Subcutaneous abdominal adipose tissue (tissue), 5 donors: Measurements from ENCODE around the gene MCRS1.

Experiments used
- H3K27ac ChIP-seq: one replicate; pipeline ENCODE4 v1.7.0; 2013; ENCODE audit warnings: low read depth, mild to moderate bottlenecking, inconsistent platforms, low read length, moderate library complexity
- H3K27me3 ChIP-seq, 5 donors: one replicate each; pipeline ENCODE4 v1.7.0; 2013; ENCODE audit warnings: low read length in 5 of 5, inconsistent platforms in 1 of 5; ENCODE audit not compliant: control insufficient read depth in 5 of 5, insufficient read depth in 4 of 5
- H3K36me3 ChIP-seq, 5 donors: one replicate each; pipeline ENCODE4 v1.7.0; 2013; ENCODE audit warnings: low read length in 5 of 5; ENCODE audit not compliant: control insufficient read depth in 5 of 5, insufficient read depth in 5 of 5
- H3K4me1 ChIP-seq, 5 donors: one replicate each; pipeline ENCODE4 v1.7.0; 2013; ENCODE audit warnings: low read length in 5 of 5, mild to moderate bottlenecking in 3 of 5, moderate library complexity in 1 of 5; ENCODE audit not compliant: control insufficient read depth in 5 of 5, insufficient read depth in 5 of 5
- H3K4me3 ChIP-seq, 5 donors: one replicate each; pipeline ENCODE4 v1.7.0; 2013; ENCODE audit warnings: low read length in 5 of 5, low read depth in 1 of 5
- H3K9ac ChIP-seq, 5 donors: one replicate each; pipeline ENCODE4 v1.7.0; 2013; ENCODE audit warnings: low read length in 5 of 5, mild to moderate bottlenecking in 4 of 5, moderate library complexity in 3 of 5
- H3K9me3 ChIP-seq, 5 donors: one replicate each; pipeline ENCODE4 v1.7.0; 2013; ENCODE audit warnings: low read length in 5 of 5; ENCODE audit not compliant: control insufficient read depth in 5 of 5
- donor health status: healthy.
- donor health status: healthy.
- donor health status: healthy.
- donor health status: healthy.
- donor health status: healthy.

The MCRS1 gene

DNA sequence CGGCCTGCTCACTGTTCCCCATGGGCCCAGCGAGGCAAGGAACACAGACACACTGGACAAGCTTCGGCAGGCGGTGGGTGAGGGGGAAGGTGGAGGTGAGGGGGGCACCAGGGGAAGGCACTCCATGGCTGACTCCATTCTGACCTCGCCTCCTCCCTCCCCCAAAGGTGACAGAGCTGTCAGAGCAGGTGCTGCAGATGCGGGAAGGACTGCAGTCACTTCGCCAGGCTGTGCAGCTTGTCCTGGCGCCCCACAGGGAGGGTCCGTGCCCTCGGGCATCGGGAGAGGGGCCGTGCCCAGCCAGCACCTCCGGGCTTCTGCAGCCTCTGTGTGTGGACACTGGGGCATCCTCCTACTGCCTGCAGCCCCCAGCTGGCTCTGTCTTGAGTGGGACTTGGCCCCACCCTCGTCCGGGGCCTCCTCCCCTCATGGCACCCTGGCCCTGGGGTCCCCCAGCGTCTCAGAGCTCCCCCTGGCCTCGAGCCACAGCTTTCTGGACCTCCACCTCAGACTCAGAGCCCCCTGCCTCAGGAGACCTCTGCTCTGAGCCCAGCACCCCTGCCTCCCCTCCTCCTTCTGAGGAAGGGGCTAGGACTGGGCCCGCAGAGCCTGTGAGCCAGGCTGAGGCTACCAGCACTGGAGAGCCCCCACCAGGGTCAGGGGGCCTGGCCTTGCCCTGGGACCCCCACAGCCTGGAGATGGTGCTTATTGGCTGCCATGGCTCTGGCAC lies 10.6 kb downstream of the MCRS1 start:
- H3K4me1 ChIP-seq, result peaks cover 0 to 2% (median 0%) of the 10 kb centered on the region in 5 donors
- no peak overlapping the region for H3K9ac ChIP-seq
- no peak overlapping the region for H3K27ac ChIP-seq
- H3K9me3 ChIP-seq, result no peaks in the 10 kb centered on the region
- H3K36me3 ChIP-seq, result peaks cover 0 to 68% (median 62%) of the 10 kb centered on the region in 5 donors
- H3K27me3 ChIP-seq, result no peaks in the 10 kb centered on the region
- no peak overlapping the region for H3K4me3 ChIP-seq

GRCh38 chr12:49556391-49557186 lies 11.4 kb downstream of the MCRS1 start:
- H3K36me3 ChIP-seq, result peaks cover 0 to 61% (median 55%) of the 10 kb centered on the region in 5 donors
- peaks cover 0 to 10% (median 0%) of the 10 kb centered on the region in 5 donors for H3K4me1 ChIP-seq
- no peaks in the 10 kb centered on the region for H3K27me3 ChIP-seq
- H3K9ac ChIP-seq, result no peak overlapping the region
- no peak overlapping the region for H3K27ac ChIP-seq
- no peaks in the 10 kb centered on the region for H3K9me3 ChIP-seq
- H3K4me3 ChIP-seq, result no peak overlapping the region

DNA sequence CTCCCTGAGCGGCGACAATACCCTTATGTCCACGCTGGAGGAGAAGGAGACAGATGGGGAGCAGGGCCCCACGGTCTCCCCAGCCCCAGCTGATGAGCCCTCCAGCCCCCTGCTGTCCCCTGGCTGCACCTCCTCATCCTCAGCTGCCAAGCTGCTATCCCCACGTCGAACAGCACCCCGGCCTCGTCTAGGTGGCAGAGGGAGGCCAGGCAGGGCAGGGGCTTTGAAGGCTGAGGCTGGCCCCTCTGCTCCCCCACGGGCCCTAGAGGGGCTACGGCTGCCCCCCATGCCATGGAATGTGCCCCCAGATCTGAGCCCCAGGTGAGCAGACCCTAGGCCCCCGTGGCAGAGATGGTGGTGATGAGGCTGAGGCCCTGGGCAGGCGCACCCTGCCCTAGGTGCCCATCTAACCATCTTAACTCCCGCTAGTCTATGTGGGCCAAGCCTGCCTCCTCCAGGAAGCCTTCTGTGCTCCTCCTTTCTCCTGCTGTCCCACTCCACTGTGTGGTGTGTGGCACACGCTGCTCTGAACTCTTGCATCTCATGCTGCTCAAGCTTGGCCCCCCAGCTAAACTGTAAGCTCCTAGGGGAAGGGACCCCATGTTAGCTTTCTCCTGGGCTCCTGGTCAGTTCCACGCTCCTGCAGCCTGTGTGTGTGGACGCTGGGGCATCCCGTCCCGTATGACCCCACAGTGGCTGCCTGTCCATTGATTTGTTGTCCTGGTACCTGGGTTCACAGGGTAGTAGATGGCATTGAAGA lies 12.1 kb downstream of the MCRS1 start:
- Histone ChIP-seq H3K36me3 (peaks cover 0 to 53% (median 48%) of the 10 kb centered on the region in 5 donors), H3K27ac (no peak overlapping the region), H3K4me3 (no peak overlapping the region), H3K9ac (no peak overlapping the region), H3K4me1 (peaks cover 0 to 13% (median 0%) of the 10 kb centered on the region in 5 donors), H3K27me3 (no peaks in the 10 kb centered on the region), H3K9me3 (no peaks in the 10 kb centered on the region)

DNA sequence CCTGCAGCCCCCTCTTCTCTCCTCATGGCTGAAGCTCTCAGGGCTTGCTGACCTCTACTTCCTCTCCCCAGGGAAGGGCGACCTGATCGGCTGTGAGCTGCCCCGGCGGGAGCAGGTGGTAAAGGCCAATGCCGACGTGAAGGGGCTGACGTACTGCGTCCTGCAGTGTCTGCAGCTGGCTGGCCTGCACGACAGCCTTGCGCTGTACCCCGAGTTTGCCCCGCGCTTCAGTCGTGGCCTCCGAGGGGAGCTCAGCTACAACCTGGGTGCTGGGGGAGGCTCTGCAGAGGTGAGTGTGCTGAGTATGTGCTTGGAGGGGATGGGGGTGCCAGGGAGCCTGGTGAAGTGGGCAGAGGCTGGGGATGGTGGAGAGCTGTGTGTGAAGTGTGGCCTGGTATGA lies 13.7 kb downstream of the MCRS1 start:
- H3K9me3 ChIP-seq, result no peaks in the 10 kb centered on the region
- H3K27ac ChIP-seq, result no peak overlapping the region
- H3K27me3 ChIP-seq, result peaks cover 0 to 9% (median 3%) of the 10 kb centered on the region in 5 donors
- peaks cover 0 to 38% (median 33%) of the 10 kb centered on the region in 5 donors for H3K36me3 ChIP-seq
- H3K9ac ChIP-seq, result no peak overlapping the region
- H3K4me3 ChIP-seq, result no peak overlapping the region
- H3K4me1 ChIP-seq, result peaks cover 0 to 14% (median 5%) of the 10 kb centered on the region in 5 donors

- peaks cover 4 to 15% (median 10%) of the 10 kb centered on the region in 5 donors for H3K27me3 ChIP-seq
- H3K4me1 ChIP-seq, result peaks cover 0 to 21% (median 12%) of the 10 kb centered on the region in 5 donors
- H3K9ac ChIP-seq, result no peak overlapping the region
- no peaks in the 10 kb centered on the region for H3K9me3 ChIP-seq
- no peak overlapping the region for H3K4me3 ChIP-seq
- H3K36me3 ChIP-seq, result peaks cover 0 to 31% (median 26%) of the 10 kb centered on the region in 5 donors
- no peak overlapping the region for H3K27ac ChIP-seq
Measured at GRCh38 chr12:49553512-49554088, 14.3 kb downstream of the MCRS1 start.

GRCh38 chr12:49552899-49553298 lies 15.0 kb downstream of the MCRS1 start:
- Histone ChIP-seq H3K27ac (no peak overlapping the region), H3K9ac (no peak overlapping the region), H3K4me3 (no peak overlapping the region), H3K9me3 (no peaks in the 10 kb centered on the region), H3K36me3 (peaks cover 0 to 24% (median 21%) of the 10 kb centered on the region in 5 donors), H3K4me1 (peaks cover 0 to 25% (median 15%) of the 10 kb centered on the region in 5 donors), H3K27me3 (peaks cover 11 to 22% (median 16%) of the 10 kb centered on the region in 5 donors)

DNA sequence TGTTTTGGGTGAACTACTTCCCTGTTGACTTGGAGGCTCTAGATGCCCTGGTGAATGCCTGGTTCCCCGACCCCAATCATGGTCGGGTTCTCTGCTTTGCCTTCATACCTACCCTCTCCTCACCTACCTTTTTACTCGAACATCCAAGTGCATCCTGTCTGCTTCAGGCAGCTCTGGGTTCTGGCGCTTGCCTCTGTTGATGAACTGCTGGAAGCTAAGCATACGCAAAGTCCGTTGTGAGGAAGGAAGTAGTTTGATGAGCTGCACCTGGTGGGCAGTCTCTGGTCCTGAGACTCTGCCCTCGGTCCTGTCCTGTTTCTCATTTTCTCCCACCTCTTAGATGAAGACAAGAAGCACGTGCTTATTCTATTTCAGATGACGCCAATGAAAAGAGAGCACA lies 15.5 kb downstream of the MCRS1 start:
- H3K27me3 ChIP-seq, result peaks cover 16 to 27% (median 21%) of the 10 kb centered on the region in 5 donors
- no peak overlapping the region for H3K9ac ChIP-seq
- H3K36me3 ChIP-seq, result peaks cover 0 to 19% (median 17%) of the 10 kb centered on the region in 5 donors
- H3K9me3 ChIP-seq, result no peaks in the 10 kb centered on the region
- H3K4me1 ChIP-seq, result peaks cover 0 to 25% (median 15%) of the 10 kb centered on the region in 5 donors
- no peak overlapping the region for H3K4me3 ChIP-seq
- no peak overlapping the region for H3K27ac ChIP-seq

DNA sequence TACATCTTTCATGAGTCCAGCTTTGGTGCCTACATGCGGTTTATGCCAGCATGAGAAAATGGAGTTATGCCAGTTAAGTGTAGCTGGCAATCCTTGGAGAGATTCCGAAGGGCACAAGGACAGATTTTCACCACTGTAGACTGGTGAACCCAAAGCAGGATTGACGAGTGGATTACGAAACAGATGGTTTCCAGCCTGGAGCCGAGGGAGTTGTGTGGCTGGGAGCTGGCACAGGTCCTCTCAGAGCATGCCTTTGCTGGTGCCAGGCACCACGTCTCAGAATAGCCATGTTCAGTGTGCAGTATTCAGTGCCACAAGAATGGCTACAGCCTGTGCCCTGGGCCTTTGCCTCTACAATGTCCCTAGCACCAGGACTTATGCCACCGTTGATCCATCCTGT lies 15.9 kb downstream of the MCRS1 start:
- Histone ChIP-seq H3K4me3 (no peak overlapping the region), H3K4me1 (peaks cover 0 to 25% (median 15%) of the 10 kb centered on the region in 5 donors), H3K9ac (no peak overlapping the region), H3K36me3 (peaks cover 0 to 15% (median 13%) of the 10 kb centered on the region in 5 donors), H3K9me3 (no peaks in the 10 kb centered on the region), H3K27ac (no peak overlapping the region), H3K27me3 (peaks cover 19 to 31% (median 25%) of the 10 kb centered on the region in 5 donors)

GRCh38 chr12:49550693-49551252 lies 17.2 kb downstream of the MCRS1 start:
- H3K9ac ChIP-seq, result no peak overlapping the region
- H3K27ac ChIP-seq, result no peak overlapping the region
- H3K4me1 ChIP-seq, result peaks cover 0 to 25% (median 15%) of the 10 kb centered on the region in 5 donors

More at GRCh38 chr12:49550693-49551252, 17.2 kb downstream of the MCRS1 start:
- H3K27me3 ChIP-seq, result peaks cover 23 to 40% (median 33%) of the 10 kb centered on the region in 5 donors
- no peaks in the 10 kb centered on the region for H3K9me3 ChIP-seq
- no peak overlapping the region for H3K4me3 ChIP-seq
- H3K36me3 ChIP-seq, result peaks cover 0 to 3% (median under 1%) of the 10 kb centered on the region in 5 donors
